Stomach (tissue), 9 donors: ENCODE data around the gene NTN1. TPM values are rescaled to one million over a fixed set of nuclear protein-coding genes. Genes with fewer than 3 reads are reported as not detected.

Experiments
- DNase-seq, 2 donors: peaks; one replicate each; pipeline versions ENCODE4 v3.0.0 to v3.0.0-alpha.2; 2013 to 2019
- H3K27ac ChIP-seq, 5 donors: fragments of 200-600 bp in 4 of 5; sonication (generic) in 4 of 5; one replicate each; pipeline ENCODE4 v1.5.1; 2013 to 2019; ENCODE audit warnings: mild to moderate bottlenecking in 1 of 5, moderate library complexity in 1 of 5
- H3K27me3 ChIP-seq, 3 donors: fragments of 200-600 bp; sonication (generic); one replicate each; pipeline ENCODE4 v1.5.1; 2017 to 2019; ENCODE audit warnings: mixed run types in 1 of 3
- H3K36me3 ChIP-seq, 4 donors: fragments of 200-600 bp; sonication (generic); 1 replicate in 3 of 4; 2 replicates in 1 of 4; pipeline ENCODE4 v1.5.1; 2016 to 2019
- H3K4me1 ChIP-seq, 4 donors: fragments of 200-600 bp; sonication (generic); one replicate each; pipeline ENCODE4 v1.5.1; 2016 to 2019
- H3K4me3 ChIP-seq, 4 donors: fragments of 200-600 bp; sonication (generic) in 3 of 4; one replicate each; pipeline ENCODE4 v1.5.1; 2016 to 2019; ENCODE audit warnings: mild to moderate bottlenecking in 1 of 4
- H3K9me3 ChIP-seq, 4 donors: fragments of 200-600 bp; sonication (generic); one replicate each; pipeline ENCODE4 v1.5.1; 2016 to 2019
- EP300 ChIP-seq: sonication (generic); formaldehyde crosslinking; IDR thresholded peaks from one replicate; pipeline ENCODE4 v1.6.1; 2017; ENCODE audit warnings: antibody characterized with exemption
- POLR2A ChIP-seq, 4 donors: fragments of 450-650 bp; IDR thresholded peaks; one replicate each; pipeline ENCODE4 v1.6.1; 2016; ENCODE audit warnings: antibody characterized with exemption in 4 of 4, control low read depth in 2 of 4, mild to moderate bottlenecking in 1 of 4, moderate library complexity in 1 of 4
- POLR2AphosphoS5 ChIP-seq, 3 donors: sonication (generic); formaldehyde crosslinking; IDR thresholded peaks; one replicate each; pipeline ENCODE4 v1.6.1; 2016; ENCODE audit warnings: antibody characterized with exemption in 3 of 3
- WGBS, 5 donors: extraction: QIAGEN DNeasy Blood & Tissue Kit in 3 of 5; methylation state at CpG; one replicate each; pipeline versions ENCODE4 v1.1.5 to v1.1.7; 2013 to 2018; 5-methylcytosine and 5-hydroxymethylcytosine counted together
- intact Hi-C: fragments of 100-400 bp; cut with DNase I; formaldehyde crosslinking; loops from one replicate; pipeline ENCODE4 v1.15.1; 2023; ENCODE audit warnings: low total_unique reads
- polyA plus RNA-seq, 3 donors: library from polyadenylated mRNA; stranded (reverse); fragments of 200-250 nt; gene quantifications; one replicate each; pipeline ENCODE4 v1.2.3, GENCODE V29; 2013
- total RNA-seq, 5 donors: library from RNA; depleted of rRNA; stranded (reverse); fragments of >200 nt; gene quantifications; one replicate each; pipeline versions ENCODE4 v1.1.0 to v1.2.3, GENCODE V29; 2014 to 2016
- TF ChIP-seq, protein P1 (sequence below), 7 experiments: fragments of 450-650 bp in 4 of 7; fragments of 200-600 bp in 3 of 7; sonication (generic) in 3 of 7; IDR thresholded peaks; one replicate each; pipeline ENCODE4 v1.5.1; 2016 to 2019; ENCODE audit warnings: antibody characterized with exemption in 7 of 7, control low read depth in 2 of 7, mild to moderate bottlenecking in 1 of 7
- donor health status: healthy with polysubstance abuse.
- donor health status: Bipolar disorder and iron deficiency.
- donor health status: healthy.

NTN1 gene
- total and polyA plus RNA-seq, 8 donors = 2.9 to 56.2 (median 9.0) TPM

DNA sequence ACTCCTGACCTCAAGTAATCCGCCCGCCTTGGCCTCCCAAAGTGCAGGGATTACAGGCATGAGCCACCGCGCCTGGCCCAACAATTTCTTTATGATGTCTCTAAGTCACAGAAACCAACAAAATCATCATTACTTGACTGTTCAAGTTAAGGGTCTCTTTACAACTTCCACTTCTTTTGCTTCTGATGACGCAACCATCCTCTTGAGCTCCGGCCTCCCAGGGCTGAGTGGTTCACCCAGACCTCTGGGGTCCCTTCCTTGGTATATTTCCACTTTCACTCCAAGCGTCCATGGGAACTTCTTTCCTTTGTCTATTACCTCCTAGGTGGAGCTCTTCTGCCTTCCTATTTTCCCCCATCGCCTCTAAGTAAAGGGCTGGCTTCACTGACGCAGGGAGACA lies 253.7 kb downstream of the NTN1 start:
- no peak overlapping the region for H3K4me3 ChIP-seq
- H3K36me3 ChIP-seq = no peaks in the 10 kb centered on the region
- no peak for DNase-seq
- no peak overlapping the region for H3K27ac ChIP-seq
- TF ChIP-seq POLR2A (IDR thresholded peaks at IDR 0.05) = no peak
- no peak for TF ChIP-seq POLR2AphosphoS5 (IDR thresholded peaks at IDR 0.05)
- TF ChIP-seq EP300 = no peak
- TF ChIP-seq, protein P1, sequence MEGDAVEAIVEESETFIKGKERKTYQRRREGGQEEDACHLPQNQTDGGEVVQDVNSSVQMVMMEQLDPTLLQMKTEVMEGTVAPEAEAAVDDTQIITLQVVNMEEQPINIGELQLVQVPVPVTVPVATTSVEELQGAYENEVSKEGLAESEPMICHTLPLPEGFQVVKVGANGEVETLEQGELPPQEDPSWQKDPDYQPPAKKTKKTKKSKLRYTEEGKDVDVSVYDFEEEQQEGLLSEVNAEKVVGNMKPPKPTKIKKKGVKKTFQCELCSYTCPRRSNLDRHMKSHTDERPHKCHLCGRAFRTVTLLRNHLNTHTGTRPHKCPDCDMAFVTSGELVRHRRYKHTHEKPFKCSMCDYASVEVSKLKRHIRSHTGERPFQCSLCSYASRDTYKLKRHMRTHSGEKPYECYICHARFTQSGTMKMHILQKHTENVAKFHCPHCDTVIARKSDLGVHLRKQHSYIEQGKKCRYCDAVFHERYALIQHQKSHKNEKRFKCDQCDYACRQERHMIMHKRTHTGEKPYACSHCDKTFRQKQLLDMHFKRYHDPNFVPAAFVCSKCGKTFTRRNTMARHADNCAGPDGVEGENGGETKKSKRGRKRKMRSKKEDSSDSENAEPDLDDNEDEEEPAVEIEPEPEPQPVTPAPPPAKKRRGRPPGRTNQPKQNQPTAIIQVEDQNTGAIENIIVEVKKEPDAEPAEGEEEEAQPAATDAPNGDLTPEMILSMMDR (IDR thresholded peaks at IDR 0.05) = no peak
- peaks cover 0 to 19% (median 7%) of the 10 kb centered on the region in 4 donors for H3K4me1 ChIP-seq
- no peaks in the 10 kb centered on the region for H3K27me3 ChIP-seq
- 91 to 99% (median 98%) methylated on average over 9 of the region's 9 CpGs for WGBS, 5 donors
- intact Hi-C loops = no loop called here
- H3K9me3 ChIP-seq = no peaks in the 10 kb centered on the region

DNA sequence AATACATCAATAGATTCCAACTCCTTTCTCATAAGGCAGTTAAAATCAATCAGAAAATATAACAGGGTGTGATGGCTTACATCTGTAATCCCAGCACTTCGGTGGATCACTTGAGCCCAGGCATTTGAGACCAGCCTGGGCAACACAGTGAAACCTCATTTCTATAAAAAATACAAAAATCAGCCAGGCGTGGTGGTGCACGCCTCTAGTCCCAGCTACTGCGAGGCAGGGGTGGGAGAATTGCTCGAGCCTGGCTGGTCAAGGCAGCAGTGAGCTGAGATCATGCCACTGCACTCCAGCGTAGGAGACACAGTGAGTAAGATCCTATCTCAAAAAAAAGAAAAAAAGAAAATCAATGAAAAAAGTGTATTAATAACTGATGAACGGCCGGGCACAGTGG lies 258.6 kb downstream of the NTN1 start:
- Histone ChIP-seq H3K4me3 (no peak overlapping the region), H3K4me1 (peaks cover 0 to 13% (median 6%) of the 10 kb centered on the region in 4 donors), H3K27ac (no peak overlapping the region), H3K9me3 (no peaks in the 10 kb centered on the region), H3K36me3 (no peaks in the 10 kb centered on the region), H3K27me3 (no peaks in the 10 kb centered on the region)
- no peak for DNase-seq
- TF ChIP-seq, protein P1 (IDR thresholded peaks at IDR 0.05) = no peak
- TF ChIP-seq POLR2A (IDR thresholded peaks at IDR 0.05) = no peak
- no peak for TF ChIP-seq EP300
- TF ChIP-seq POLR2AphosphoS5 (IDR thresholded peaks at IDR 0.05) = no peak
- WGBS, 5 donors = 87 to 98% (median 95%) methylated on average over 8 of the region's 8 CpGs
- intact Hi-C loops = no loop called here

DNA sequence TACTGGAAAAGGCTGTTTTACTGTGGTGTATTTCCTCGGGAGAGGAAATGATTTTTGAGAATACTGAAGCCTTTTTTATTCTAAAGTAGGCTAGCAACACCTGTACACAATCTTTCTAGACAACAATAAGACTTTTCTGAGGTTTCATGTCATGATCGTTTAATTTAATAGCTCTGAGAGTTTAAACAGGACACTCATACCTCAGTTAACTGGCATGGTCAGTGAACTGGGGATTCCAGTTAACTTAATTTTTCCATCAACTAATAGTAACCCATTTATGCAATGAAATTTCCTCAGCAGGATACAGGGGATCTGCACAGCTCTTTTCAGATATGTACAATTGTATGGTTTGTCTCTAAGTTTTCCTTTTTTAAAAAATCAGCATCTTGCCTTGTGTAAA lies 262.6 kb downstream of the NTN1 start:
- WGBS, 5 donors = 54 to 73% (median 71%) methylated on average over 2 of the region's 2 CpGs
- peak overlapping the region in 1 of 5 donors; percentile 47 for H3K27ac ChIP-seq
- H3K4me1 ChIP-seq = peaks cover 0 to 20% (median 10%) of the 10 kb centered on the region in 4 donors
- TF ChIP-seq POLR2AphosphoS5 (IDR thresholded peaks at IDR 0.05) = no peak
- TF ChIP-seq, protein P1 (IDR thresholded peaks at IDR 0.05) = no peak
- no peak for TF ChIP-seq POLR2A (IDR thresholded peaks at IDR 0.05)
- no peak for TF ChIP-seq EP300
- intact Hi-C loops = no loop called here
- DNase-seq = no peak
- no peaks in the 10 kb centered on the region for H3K27me3 ChIP-seq
- H3K36me3 ChIP-seq = no peaks in the 10 kb centered on the region
- H3K4me3 ChIP-seq = no peak overlapping the region
- H3K9me3 ChIP-seq = no peaks in the 10 kb centered on the region

DNA sequence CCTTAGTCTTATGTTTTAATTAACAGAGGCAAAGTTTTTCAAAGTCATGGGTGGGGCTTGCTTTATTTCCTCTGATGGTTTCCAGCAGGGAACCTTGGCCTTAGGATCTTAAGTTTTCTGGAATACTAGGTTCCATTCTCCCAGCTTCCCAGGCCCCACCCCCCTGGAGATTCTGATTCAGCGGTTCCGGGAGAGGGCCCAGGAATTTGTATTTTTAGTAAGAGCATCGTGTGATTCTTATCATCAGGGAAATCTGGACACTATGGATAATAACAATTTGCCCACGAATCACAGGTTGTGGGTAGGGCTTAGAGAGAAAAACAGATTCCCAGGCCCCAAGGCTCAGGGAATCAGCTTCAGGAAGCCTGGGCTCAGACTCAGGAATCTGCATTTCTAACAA lies 263.6 kb downstream of the NTN1 start:
- no peaks in the 10 kb centered on the region for H3K9me3 ChIP-seq
- no peaks in the 10 kb centered on the region for H3K36me3 ChIP-seq
- no peak for DNase-seq
- 63 to 73% (median 72%) methylated on average over 4 of the region's 4 CpGs for WGBS, 5 donors
- TF ChIP-seq POLR2AphosphoS5 (IDR thresholded peaks at IDR 0.05) (no peak), EP300 (no peak), POLR2A (IDR thresholded peaks at IDR 0.05) (no peak)
- TF ChIP-seq, protein P1 (IDR thresholded peaks at IDR 0.05) = no peak
- intact Hi-C loops = no loop called here
- peaks cover 0 to 20% (median 10%) of the 10 kb centered on the region in 4 donors for H3K4me1 ChIP-seq
- peak overlapping the region in 3 of 5 donors; percentile 27 to 63 (median 47) for H3K27ac ChIP-seq
- no peaks in the 10 kb centered on the region for H3K27me3 ChIP-seq
- no peak overlapping the region for H3K4me3 ChIP-seq
